HL-60 (cell line): Measurements from ENCODE around the gene TBXAS1.

Experiments
- CTCF ChIP-seq: IDR thresholded peaks from one replicate; pipeline ENCODE4 v1.5.1; 2011; ENCODE audit warnings: low read length, control low read depth, inconsistent platforms; ENCODE audit not compliant: insufficient read depth
- POLR2AphosphoS5 ChIP-seq: IDR thresholded peaks from 2 replicates; pipeline ENCODE4 v1.6.1; 2012; ENCODE audit warnings: low read depth

- TF ChIP-seq CTCF, result no peak
- no peak for TF ChIP-seq POLR2AphosphoS5
Measured at GRCh38 chr7:139981511-139981895, 152.4 kb downstream of the TBXAS1 start.
